GM15510 (cell line): ENCODE data around the gene SPAG16.
A peak's percentile ranks its signal among the peaks of the same experiment; 100 is the strongest.

Experiments used
- POLR2A ChIP-seq: IDR thresholded peaks from 3 replicates; pipeline ENCODE4 v1.6.1; 2011; ENCODE audit warnings: borderline replicate concordance; ENCODE audit not compliant: insufficient read length; ENCODE audit errors: extremely low read depth

SPAG16 gene

DNA sequence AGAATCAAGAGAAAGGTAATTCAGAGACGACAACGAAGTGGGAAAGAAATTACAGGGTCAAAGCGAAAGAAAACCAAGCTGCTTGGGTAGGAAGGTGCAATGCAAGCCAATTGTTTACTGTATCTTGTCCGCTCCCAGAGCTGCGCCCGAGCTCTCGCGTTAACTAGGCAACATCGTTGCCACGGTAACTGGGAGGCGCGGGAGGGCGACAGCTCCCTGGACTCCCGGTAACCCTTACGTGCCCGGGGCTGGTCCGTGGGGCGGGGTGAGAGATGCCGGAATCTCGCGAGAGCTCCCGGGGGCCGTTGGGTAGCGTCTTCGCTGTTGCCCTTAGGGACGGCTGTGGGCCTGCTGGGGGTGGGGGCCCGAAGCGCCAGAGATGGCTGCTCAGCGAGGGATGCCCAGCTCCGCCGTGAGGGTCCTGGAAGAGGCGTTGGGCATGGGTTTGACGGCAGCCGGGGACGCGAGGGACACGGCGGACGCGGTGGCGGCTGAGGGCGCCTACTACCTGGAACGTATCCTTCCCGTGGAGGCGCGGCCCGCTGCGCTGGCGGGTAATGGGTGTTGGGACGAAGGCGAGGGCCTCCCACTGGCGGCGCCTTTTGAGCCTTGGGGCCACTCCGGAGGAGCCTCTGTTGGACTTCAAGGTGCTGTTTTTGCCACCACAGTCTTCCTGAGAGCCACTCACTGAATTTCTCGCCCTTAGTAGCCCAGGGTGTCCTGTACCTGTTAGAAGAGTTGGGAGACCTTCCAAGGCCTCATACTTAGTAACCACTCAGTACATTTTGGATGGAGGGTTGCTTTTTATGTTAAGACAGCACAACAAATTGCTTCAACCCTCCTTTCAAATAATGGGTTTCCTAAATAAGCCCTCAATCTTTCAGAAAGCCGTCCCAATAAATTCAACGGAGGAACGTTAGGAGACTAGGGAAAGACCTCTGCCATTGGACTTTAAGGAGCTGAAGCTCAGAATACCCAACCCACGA, at the start of gene SPAG16:
Gene SPAG16 (plus strand): TSS at position 360 of the 986 bp plus-strand sequence.
- TF ChIP-seq POLR2A = peak; percentile 50

DNA sequence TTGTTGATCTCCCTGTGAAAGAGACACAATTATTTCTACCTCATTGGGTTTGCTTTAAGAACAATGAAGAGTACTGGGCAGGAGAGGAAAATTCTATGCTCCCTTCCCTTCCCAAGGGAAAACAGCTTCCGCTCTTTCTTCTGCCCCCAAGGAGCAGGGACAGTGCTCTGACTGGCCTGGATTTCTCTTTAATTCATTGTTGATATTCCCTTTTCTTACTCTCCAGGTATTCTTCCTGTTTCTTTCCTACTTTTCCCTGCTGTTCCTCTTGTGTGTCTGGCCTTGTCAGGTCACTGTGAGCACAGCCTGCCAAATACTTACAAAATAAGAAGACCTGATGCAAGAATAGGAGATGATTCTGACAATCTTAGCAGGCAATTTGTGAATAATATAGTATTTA, 49.6 kb upstream of the SPAG16 start:
- no peak for TF ChIP-seq POLR2A

DNA sequence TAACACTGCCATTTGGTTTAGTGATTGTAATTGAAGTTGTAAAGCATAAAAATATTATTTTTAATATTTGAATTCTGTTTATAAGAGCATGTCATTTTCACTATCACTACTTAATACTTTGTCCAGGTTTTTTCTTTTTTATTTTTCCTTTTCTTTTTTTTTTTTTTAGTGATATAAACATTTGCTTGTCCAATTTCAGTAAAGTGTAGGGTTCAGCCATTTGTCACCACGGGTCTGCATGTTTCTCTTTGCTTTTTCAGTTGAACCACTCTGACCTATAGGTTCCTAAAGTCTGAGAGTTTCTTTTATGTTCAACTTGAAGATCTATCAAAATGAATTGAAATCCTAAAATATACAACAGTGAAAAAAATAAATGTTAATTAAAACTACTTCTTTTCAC, 48.5 kb upstream of the SPAG16 start:
- TF ChIP-seq POLR2A = no peak

DNA sequence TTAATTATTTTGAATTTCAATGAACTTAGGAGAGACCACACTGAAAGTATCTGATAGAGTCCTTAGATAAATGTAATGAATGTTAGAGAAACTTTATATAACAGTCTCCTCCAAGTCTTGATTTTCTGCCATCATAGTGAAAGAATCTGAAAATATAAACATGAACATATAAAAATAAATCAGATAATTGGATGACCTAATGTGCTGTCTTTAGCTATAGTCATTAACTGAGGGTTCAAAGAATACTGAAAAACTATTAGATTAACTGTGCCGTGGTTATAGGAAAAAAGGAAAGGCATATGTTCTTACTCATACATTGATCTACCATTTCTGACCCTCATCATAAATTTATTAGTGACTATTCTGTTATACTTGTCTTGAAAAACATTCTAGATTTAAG, 47.0 kb upstream of the SPAG16 start:
- no peak for TF ChIP-seq POLR2A

DNA sequence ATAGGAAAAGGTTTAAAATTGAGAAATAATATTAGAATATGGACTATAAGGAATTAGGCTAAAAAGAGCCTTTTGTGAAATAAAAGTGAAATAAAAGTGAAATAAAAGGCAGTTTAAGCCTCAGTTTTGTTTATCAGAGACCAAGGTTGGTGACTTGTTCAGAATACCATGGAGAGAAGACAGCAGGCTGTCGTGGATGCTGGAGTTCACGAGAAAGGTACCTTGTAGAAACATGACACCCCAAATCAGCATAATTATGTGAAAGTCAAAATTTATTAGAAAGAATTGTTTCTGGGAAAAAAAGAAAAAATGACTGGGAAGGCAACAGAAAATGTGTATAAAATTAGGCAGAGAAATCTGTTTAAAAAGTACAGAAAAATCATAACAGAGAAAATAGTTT, 46.5 kb upstream of the SPAG16 start:
- TF ChIP-seq POLR2A = no peak

DNA sequence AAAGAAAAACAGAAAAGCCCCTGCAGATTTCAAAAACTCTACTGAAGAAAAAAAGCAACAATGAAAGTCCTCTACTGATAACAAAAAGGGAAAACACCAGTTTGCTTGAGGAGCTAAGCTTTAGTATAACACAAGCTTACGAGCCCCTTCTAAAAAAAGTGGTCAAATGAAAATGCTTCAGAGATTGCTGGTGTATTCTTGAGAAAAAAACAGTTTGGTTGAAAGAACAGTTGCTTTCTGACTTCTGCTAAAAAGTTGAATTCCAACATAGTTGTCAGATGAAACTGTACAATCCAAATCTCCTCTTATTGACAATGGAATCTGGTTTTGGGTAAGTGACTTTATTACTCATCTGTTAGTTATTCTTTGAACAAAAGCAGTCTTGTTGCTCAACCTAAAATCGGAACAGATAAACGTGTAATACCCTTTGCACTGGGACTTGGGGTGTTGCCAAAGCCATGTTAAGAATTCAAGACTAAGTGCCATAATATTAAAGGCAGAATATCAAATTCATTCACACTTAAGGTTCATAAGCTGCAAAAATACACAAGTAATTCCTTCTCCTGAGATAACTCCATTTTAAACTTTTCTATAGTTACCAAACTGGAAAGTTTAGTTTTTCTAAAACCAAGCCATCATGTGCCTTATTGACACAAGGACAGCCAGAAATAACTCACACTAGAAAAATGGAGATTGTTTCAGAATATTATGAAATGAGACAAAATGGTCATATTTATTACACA, 45.3 kb upstream of the SPAG16 start:
- no peak for TF ChIP-seq POLR2A

DNA sequence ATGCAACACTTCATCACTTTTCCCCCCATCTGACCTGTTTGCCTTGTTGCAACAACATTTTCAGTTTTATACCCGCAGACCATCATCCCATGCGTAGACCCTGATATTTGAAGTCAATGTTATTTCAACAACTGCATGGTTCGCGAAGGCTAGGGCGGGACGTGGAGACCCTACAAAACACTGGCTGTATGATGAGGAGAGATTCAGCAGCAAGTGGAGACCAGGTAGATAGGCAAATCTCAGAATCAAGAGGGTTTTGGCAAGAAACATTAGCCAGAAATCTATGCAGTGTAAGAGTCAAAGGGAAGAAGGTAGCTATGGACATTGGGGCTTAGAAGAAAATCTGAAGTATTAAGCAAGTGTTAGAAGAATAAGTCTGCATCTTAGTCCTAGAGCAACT, 42.4 kb upstream of the SPAG16 start:
- TF ChIP-seq POLR2A = no peak

DNA sequence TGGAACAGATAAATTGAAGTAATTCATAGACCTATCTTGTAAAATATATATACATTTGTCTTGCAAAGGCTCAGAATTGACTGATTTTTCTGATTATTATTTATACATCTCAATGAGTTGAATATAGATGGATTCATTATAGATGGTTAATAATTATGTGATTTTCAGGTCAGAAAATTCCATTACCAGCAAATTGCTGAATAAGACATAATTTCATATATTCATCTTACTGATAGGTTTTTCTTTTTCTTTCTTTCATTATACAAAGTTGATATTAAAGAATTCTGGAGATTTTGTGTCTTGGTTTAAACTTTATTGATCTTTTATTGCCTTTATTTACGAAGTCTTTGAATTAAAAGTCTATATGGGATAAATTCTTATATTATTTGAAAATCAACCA, 41.6 kb upstream of the SPAG16 start:
- TF ChIP-seq POLR2A = no peak

DNA sequence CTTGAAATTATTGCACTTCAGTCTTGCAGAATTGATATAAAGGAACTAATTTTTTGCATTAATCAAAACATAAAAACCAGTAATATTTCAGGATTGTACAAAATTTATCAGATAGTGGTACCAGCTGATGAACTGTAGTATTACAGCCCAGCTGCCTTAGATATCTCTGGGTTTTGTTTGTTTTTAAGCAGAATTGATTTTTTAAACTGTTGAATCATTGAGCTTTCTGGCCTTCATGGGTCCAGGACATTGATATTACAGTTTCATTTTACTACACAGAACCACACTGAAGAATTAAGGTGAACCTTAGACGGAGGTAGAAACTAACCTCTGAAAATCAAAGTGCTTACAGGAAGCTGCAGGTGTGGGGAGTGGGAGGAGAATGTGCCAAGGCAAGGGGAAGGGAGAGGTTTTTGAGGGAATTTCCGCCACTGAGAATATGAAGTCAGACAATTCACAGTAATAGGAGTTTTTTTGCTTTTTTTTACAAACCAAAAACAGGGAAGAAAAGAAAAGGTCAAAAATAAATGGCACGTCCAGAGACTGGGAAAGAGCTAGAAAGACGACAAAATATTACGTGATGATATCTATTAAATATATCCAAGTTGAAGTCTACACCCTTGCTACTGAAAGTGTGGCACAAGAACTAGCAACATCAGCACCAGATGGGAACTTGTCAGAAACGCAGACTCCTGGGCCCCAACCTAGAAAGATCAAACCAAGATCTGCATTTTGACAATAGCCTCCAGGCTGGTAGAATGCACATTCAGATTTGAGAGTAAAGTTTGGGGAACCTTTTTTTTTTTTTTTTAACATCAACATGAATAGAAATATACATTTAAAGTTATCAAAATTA, 40.8 kb upstream of the SPAG16 start:
- no peak for TF ChIP-seq POLR2A

DNA sequence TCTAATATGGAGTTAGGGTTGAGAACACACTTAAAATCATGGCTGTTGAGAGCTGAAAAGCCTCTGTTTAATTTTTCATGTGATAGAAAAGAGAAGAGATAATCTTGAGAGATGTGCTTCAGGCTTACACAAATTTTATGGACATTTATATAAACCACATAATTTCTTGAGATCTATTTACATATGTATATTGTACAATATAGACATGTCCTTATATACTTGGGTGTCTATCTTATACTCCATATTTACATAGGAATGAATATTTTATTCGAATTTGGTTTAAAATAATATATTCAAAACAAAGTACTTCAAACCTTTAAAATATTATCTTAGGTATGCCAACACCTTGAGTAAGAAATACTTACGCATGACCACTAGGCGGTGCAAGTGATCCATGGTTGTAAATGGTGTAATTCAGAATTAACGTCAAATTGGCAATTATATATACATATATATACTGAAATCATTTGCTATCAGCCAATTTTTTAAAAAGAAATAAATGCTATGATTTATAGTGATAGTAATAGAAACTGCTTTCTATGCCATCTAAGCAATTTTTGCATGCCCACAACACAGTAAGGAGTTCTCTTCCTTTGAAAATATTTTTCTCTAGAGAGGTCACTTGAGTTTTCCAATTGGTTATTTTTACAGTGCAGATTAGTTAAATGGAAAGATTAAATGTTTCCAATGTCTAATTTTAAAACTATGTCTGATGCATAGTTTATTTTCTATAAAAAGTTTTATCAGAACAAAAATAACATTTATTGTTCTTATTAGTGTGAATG, 37.6 kb upstream of the SPAG16 start:
- TF ChIP-seq POLR2A = no peak

DNA sequence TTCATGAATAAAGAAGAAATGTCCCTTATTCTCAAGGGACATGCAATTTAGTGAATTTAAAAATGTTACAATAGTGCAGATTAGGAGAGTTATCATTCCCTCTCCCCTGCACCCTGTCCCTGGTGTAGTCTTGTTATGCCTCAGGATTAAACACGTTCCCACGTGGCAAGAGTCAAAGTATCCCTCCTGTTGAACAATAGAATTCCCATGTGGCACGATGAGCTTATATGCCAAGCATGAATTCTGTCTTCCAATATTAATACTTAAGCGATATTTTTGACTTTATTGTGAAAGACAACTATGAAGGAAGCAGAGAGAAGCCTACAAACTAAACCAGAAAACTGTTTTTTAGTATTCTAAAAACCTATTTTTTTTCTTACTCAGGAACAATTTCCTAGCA, 36.7 kb upstream of the SPAG16 start:
- TF ChIP-seq POLR2A = no peak

DNA sequence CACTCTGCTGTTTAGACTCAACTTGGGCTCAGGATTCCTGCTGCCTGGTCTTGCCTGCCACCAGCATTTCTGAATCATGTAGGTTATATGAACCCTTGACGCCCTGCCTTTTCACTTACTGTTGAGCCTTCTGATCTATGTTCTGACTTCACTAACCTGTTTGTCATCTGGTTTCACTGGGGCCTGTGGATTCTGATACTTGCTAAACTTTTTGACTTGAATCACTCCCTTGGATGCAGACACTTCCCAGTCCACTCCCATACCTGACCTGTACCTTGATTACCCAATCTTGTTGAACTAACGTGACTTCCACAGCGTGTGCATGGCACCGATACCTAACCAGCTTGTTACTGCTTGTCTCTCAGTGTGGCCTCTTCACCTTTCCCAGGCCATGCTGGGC, 35.6 kb upstream of the SPAG16 start:
- no peak for TF ChIP-seq POLR2A

DNA sequence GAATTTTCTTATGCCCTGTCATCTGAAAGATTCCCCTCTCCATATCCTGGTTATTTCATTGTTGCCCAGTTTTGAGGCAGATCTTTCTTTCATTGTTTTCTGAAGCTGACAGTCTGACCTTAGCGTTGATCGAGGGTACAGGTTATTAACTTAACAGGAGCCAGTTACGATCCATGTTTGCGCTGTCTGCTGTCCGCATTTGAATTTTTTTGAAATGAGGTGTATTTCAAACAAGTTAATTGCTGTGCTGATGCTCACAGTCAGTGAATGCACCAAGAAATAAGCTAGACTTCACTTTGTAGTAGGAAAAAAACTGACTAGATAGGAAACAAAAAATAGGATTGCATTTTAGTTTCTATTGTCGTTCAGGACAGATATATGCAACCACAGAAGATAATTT, 34.8 kb upstream of the SPAG16 start:
- TF ChIP-seq POLR2A = no peak

DNA sequence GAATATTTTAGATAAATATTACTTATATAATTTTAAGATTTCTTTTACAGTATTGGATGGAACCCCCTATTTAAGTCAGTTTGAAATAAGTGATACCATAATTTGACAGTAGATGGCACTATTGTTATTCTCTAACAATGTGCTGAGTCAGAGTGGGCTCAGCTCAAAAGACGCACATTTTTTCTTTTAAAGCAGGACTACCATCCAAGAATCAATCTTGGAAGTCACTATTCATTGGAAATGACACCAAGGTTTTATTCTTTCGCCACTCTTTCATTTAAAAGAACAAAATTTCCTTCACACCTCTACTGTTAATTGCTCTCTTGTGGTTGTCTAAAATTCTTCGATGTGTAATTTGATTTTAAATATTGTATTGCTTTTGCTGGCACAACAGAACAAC, 32.6 kb upstream of the SPAG16 start:
- no peak for TF ChIP-seq POLR2A
